ENCODE data around the gene TLR2. TPM values are rescaled to one million over a fixed set of nuclear protein-coding genes. Genes with fewer than 3 reads are reported as not detected.

The TLR2 gene
- total RNA-seq, 4 donors from 2014 or later, result 0.40 to 17.6 (median 9.1) TPM

DNA sequence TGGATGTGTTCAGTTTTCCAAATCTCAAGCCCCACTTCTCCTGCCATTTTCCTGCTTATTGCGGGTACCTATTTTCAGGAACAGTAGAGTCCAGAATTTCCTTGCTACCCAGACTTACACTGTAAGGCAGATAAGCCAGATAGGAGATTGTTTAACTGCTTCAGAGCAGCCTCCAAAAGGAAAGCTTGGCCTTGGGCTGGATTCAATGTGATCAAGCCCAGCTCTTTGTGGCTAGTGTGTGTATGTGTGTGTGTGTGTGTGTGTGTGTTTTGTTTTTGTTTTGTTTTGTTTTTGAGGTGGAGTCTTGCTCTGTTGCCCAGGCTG is 41.7 kb downstream of the TLR2 start:
- Histone ChIP-seq H3K9me3 (no peaks in the 10 kb centered on the region), H3K27me3 (no peaks in the 10 kb centered on the region), H3K36me3 (no peaks in the 10 kb centered on the region), H3K4me3 (no peak overlapping the region), H3K4me1 (no peaks in the 10 kb centered on the region), H3K27ac (no peak overlapping the region)
- 86 to 88% methylated on average over 1 of the region's 1 CpG for WGBS, 2 donors (ENCODE audit: low coverage in 1 of 2)
- intact Hi-C loops (cut with DNase I; ENCODE audit: low total_unique reads) (no loop called here), in situ Hi-C loops (cut with MboI; ENCODE audit: low pct_ligation_motif_present in 1 of 4, low pct_unique_long_range_greater_than_20kb in 1 of 4, low sequenced_read_pairs in 3 of 4) (no loop called here)
- TF ChIP-seq POLR2AphosphoS5 (IDR thresholded peaks at IDR 0.05) (no peak), POLR2A (IDR thresholded peaks at IDR 0.05) (no peak), CTCF (IDR thresholded peaks at IDR 0.05) (no peak), EP300 (IDR thresholded peaks at IDR 0.05; ENCODE audit: low read depth) (no peak)
- DNase-seq, result no peak

GRCh38 chr4:153728151-153728550 is 44.1 kb downstream of the TLR2 start:
- H3K27ac ChIP-seq, result no peak overlapping the region
- no peak for DNase-seq
- TF ChIP-seq POLR2A (IDR thresholded peaks at IDR 0.05) (no peak), POLR2AphosphoS5 (IDR thresholded peaks at IDR 0.05) (no peak), CTCF (IDR thresholded peaks at IDR 0.05) (no peak), EP300 (IDR thresholded peaks at IDR 0.05; ENCODE audit: low read depth) (no peak)
- H3K4me3 ChIP-seq, result no peak overlapping the region
- H3K27me3 ChIP-seq, result no peaks in the 10 kb centered on the region
- 76 to 93% methylated on average over 3 to 5 of the region's 5 CpGs for WGBS, 2 donors (ENCODE audit: low coverage in 1 of 2)
- H3K4me1 ChIP-seq, result no peaks in the 10 kb centered on the region
- no peaks in the 10 kb centered on the region for H3K36me3 ChIP-seq
- intact Hi-C loops (cut with DNase I; ENCODE audit: low total_unique reads), result no loop called here
- in situ Hi-C loops (cut with MboI; ENCODE audit: low pct_ligation_motif_present in 1 of 4, low pct_unique_long_range_greater_than_20kb in 1 of 4, low sequenced_read_pairs in 3 of 4), result no loop called here
- H3K9me3 ChIP-seq, result no peaks in the 10 kb centered on the region

GRCh38 chr4:153728660-153729059 is 44.6 kb downstream of the TLR2 start:
- intact Hi-C loops (cut with DNase I; ENCODE audit: low total_unique reads), result no loop called here

DNA sequence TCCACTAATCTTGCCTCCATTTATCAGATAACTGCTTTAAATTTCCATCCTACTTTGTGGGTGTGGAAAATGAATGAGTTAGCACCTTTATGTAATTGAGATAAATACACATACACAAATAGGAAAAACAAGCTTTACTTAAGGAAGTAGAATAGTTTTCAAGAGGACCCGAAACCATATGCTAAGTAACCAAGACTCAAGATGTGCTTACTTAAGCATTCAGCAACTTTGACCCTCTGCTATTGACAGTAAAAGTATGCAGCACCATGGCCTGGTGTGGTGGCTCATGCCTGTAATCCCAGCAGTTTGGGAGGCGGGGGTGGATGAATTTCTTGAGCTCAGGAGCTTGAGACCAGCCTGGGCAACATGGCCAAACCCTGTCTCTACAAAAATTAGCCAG is 45.8 kb downstream of the TLR2 start:
- WGBS, 2 donors (ENCODE audit: low coverage in 1 of 2), result 67 to 78% methylated on average over 1 to 2 of the region's 2 CpGs
- Histone ChIP-seq H3K36me3 (no peaks in the 10 kb centered on the region), H3K9me3 (no peaks in the 10 kb centered on the region), H3K27me3 (no peaks in the 10 kb centered on the region), H3K27ac (no peak overlapping the region), H3K4me1 (no peaks in the 10 kb centered on the region), H3K4me3 (no peak overlapping the region)
- no peak for DNase-seq
- TF ChIP-seq POLR2AphosphoS5 (IDR thresholded peaks at IDR 0.05), result no peak
- TF ChIP-seq EP300 (IDR thresholded peaks at IDR 0.05; ENCODE audit: low read depth), result no peak
- TF ChIP-seq POLR2A (IDR thresholded peaks at IDR 0.05), result no peak
- no peak for TF ChIP-seq CTCF (IDR thresholded peaks at IDR 0.05)
- in situ Hi-C loops (cut with MboI; ENCODE audit: low pct_ligation_motif_present in 1 of 4, low pct_unique_long_range_greater_than_20kb in 1 of 4, low sequenced_read_pairs in 3 of 4) (no loop called here), intact Hi-C loops (cut with DNase I; ENCODE audit: low total_unique reads) (loop anchor here (5.0 kb wide), 1 partner anchor 1017 kb away; no protein-coding TSS in a partner anchor)

More at GRCh38 chr4:153728660-153729059, 44.6 kb downstream of the TLR2 start:
- Histone ChIP-seq H3K4me3 (no peak overlapping the region), H3K27ac (no peak overlapping the region), H3K4me1 (no peaks in the 10 kb centered on the region), H3K27me3 (no peaks in the 10 kb centered on the region), H3K36me3 (no peaks in the 10 kb centered on the region), H3K9me3 (no peaks in the 10 kb centered on the region)
- TF ChIP-seq POLR2A (IDR thresholded peaks at IDR 0.05), result no peak
- no peak for TF ChIP-seq CTCF (IDR thresholded peaks at IDR 0.05)
- no peak for TF ChIP-seq POLR2AphosphoS5 (IDR thresholded peaks at IDR 0.05)
- TF ChIP-seq EP300 (IDR thresholded peaks at IDR 0.05; ENCODE audit: low read depth), result no peak
- WGBS, 2 donors (ENCODE audit: low coverage in 1 of 2), result 62 to 83% methylated on average over 3 to 4 of the region's 4 CpGs
- in situ Hi-C loops (cut with MboI; ENCODE audit: low pct_ligation_motif_present in 1 of 4, low pct_unique_long_range_greater_than_20kb in 1 of 4, low sequenced_read_pairs in 3 of 4), result no loop called here
- DNase-seq, result no peak
